ENCODE data around the gene FAM118B. TPM values are rescaled to one million over a fixed set of nuclear protein-coding genes. Genes with fewer than 3 reads are reported as not detected.

The FAM118B gene
- total and polyA plus RNA-seq, 2 of the 8 experiments (the other 6 are each of a cell fraction or from before 2014, with no cell fraction given) = 25.3 to 48.3 TPM

DNA sequence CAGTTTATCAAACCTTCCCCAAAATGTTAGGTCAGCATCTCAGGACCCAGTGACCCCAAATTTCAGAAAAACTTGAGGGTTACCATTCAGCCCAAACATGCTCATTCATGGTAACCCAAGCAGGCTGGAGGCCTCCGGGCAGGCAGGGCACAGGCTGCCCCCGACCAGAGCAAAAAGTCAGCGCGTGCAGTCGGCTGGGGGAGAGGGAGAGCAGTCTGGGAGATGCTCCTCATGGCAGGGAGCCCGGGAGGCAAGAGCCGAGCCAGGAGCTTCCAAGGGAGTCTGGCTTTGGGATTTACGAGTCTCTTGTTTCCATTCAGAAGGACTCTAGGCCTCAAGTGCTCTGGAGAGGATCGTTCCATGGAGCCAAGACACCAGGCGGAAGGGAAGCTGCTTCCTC is 45.8 kb upstream of the FAM118B start:
- no peak overlapping the region for H2AK5ac ChIP-seq (ENCODE audit: low read depth, low read length)
- H3K14ac ChIP-seq (ENCODE audit: insufficient read length) = no peak overlapping the region
- WGBS, 2 experiments (ENCODE audit: extremely low coverage in 1 of 2, insufficient coverage in 1 of 2, insufficient read length in 1 of 2, insufficient replicate concordance in 2 of 2, low coverage in 1 of 2, low lambda C conversion rate in 2 of 2, missing lambda C conversion rate in 1 of 2) = 92% methylated on average over 10 of the region's 10 CpGs; no CpG with 5 or more reads in 1 of the 2 experiments
- H3K9me3 ChIP-seq (ENCODE audit: insufficient read depth in 2 of 2, low read depth in 1 of 2, low read length in 1 of 2) = no peaks in the 10 kb centered on the region
- H2BK5ac ChIP-seq (ENCODE audit: low read depth, low read length) = no peak overlapping the region
- H3K4ac ChIP-seq (replicated peaks; ENCODE audit: insufficient read length, low read depth, low read length) = no peak overlapping the region
- peaks cover 6 to 18% (median 10%) of the 10 kb centered on the region in 4 experiments for H3K4me1 ChIP-seq (replicated peaks in 1 of 4; ENCODE audit: control insufficient read depth in 3 of 4, insufficient read depth in 4 of 4, low read length in 3 of 4)
- H3K56ac ChIP-seq (replicated peaks; ENCODE audit: insufficient read length, low read depth, low read length) = no peak overlapping the region
- no peak overlapping the region for H2BK12ac ChIP-seq (ENCODE audit: low read depth, low read length)
- no peaks in the 10 kb centered on the region for H3K23me2 ChIP-seq (ENCODE audit: low read depth, low read length)
- no peak overlapping the region; the same call in none of the 2 replicates for H4K8ac ChIP-seq (ENCODE audit: extremely low read depth, insufficient read depth, low read length)
- no peak overlapping the region for H2BK15ac ChIP-seq (ENCODE audit: low read length)
- no peaks in the 10 kb centered on the region for H3K79me1 ChIP-seq (ENCODE audit: low read depth, low read length)
- H2AFZ ChIP-seq (ENCODE audit: low read length) = no peak overlapping the region
- H2BK20ac ChIP-seq (ENCODE audit: low read length) = no peak overlapping the region
- FAIRE-seq = no peak
- no peak overlapping the region for H3K4me3 ChIP-seq (ENCODE audit: extremely low read depth in 1 of 4, insufficient read depth in 2 of 4, low read depth in 3 of 4, low read length in 4 of 4)
- ChIA-PET CTCF (ENCODE audit: partially characterized antibody) (interaction anchor here (0.6 to 1.1 kb wide), 2 partner anchors 18 to 99 kb away, joined by 3 read pairs; no protein-coding TSS in a partner anchor), POLR2A (ENCODE audit: partially characterized antibody) (no interaction called here)
- H4K5ac ChIP-seq (ENCODE audit: insufficient read length, low read depth, low read length) = no peak overlapping the region
- H2BK120ac ChIP-seq (replicated peaks; ENCODE audit: low read depth, low read length) = no peak overlapping the region
- H3K9ac ChIP-seq (replicated peaks in 1 of 4; ENCODE audit: extremely low read depth in 1 of 4, low read depth in 3 of 4, low read length in 3 of 4) = no peak overlapping the region
- H3K23ac ChIP-seq (ENCODE audit: insufficient read length) = no peak overlapping the region
- H3K4me2 ChIP-seq (ENCODE audit: insufficient read depth in 1 of 2, low read depth in 2 of 2, low read length in 2 of 2) = no peak overlapping the region
- no peak overlapping the region for H4K91ac ChIP-seq (replicated peaks; ENCODE audit: insufficient read length, low read length)
- DNase-seq (ENCODE audit: low read depth in 1 of 2, low spot score in 2 of 2) = no peak
- no peaks in the 10 kb centered on the region; a peak in 1 of 7 replicates for H3K27me3 ChIP-seq (replicated peaks in 1 of 4; ENCODE audit: control insufficient read depth in 3 of 4, extremely low read depth in 1 of 4, insufficient read depth in 3 of 4, low read length in 3 of 4)
- H3K27ac ChIP-seq (ENCODE audit: low read depth, low read length) = no peak overlapping the region
- no peak overlapping the region for H3K18ac ChIP-seq (ENCODE audit: extremely low read depth, low read length)
- H3K36me3 ChIP-seq (ENCODE audit: control insufficient read depth in 2 of 4, insufficient read depth in 4 of 4, low read length in 3 of 4) = no peaks in the 10 kb centered on the region
- no peaks in the 10 kb centered on the region for H4K20me1 ChIP-seq (replicated peaks in 1 of 2; ENCODE audit: control insufficient read depth in 1 of 2, insufficient read depth in 2 of 2, low read length in 2 of 2)
- H3K79me2 ChIP-seq (ENCODE audit: control insufficient read depth in 1 of 2, insufficient read depth in 2 of 2, low read length in 2 of 2) = no peaks in the 10 kb centered on the region
- TF ChIP-seq TAF1 (IDR thresholded peaks at IDR 0.05; ENCODE audit: low read depth, low read length) (no peak), BACH1 (IDR thresholded peaks at IDR 0.05; ENCODE audit: low read length) (no peak), KDM5A (IDR thresholded peaks at IDR 0.05; ENCODE audit: low read length) (no peak), MAFK (IDR thresholded peaks at IDR 0.05; ENCODE audit: low read depth, low read length) (no peak), SIX5 (IDR thresholded peaks at IDR 0.05; ENCODE audit: low read depth, low read length) (no peak), EGR1 (IDR thresholded peaks at IDR 0.05; ENCODE audit: borderline replicate concordance, low read depth, low read length) (no peak), RFX5 (IDR thresholded peaks at IDR 0.05; ENCODE audit: borderline replicate concordance, low read depth, low read length) (no peak), E2F6 (IDR thresholded peaks at IDR 0.05) (no peak), TBP (IDR thresholded peaks at IDR 0.05; ENCODE audit: low read depth, low read length) (no peak), KDM4A (IDR thresholded peaks at IDR 0.05; ENCODE audit: low read depth, low read length, severe bottlenecking) (no peak), CBX5 (IDR thresholded peaks at IDR 0.05; ENCODE audit: low read depth, low read length) (no peak), SRF (IDR thresholded peaks at IDR 0.05; ENCODE audit: low read depth, low read length) (no peak), GABPA (IDR thresholded peaks at IDR 0.05; ENCODE audit: borderline replicate concordance, insufficient read depth, low read length) (no peak), CBX8 (IDR thresholded peaks at IDR 0.05; ENCODE audit: borderline replicate concordance, low read depth, low read length) (no peak), RBBP5 (IDR thresholded peaks at IDR 0.05; ENCODE audit: borderline replicate concordance, low read depth, low read length) (no peak)
